MG63 (cell line): ENCODE results near the gene KRTAP5-7. TPM values are rescaled to one million over a fixed set of nuclear protein-coding genes. Genes with fewer than 3 reads are reported as not detected.

Source experiments
- DNase-seq: peaks from one replicate; pipeline ENCODE4 v3.0.0-alpha.2; 2020
- H3K27me3 ChIP-seq: fragments of 250-450 bp; sonication (Bioruptor Pico); 2 replicates; pipeline ENCODE4 v1.5.1; 2020; ENCODE audit warnings: mild to moderate bottlenecking, moderate library complexity
- H3K36me3 ChIP-seq: fragments of 250-450 bp; sonication (Bioruptor Pico); 2 replicates; pipeline ENCODE4 v1.5.1; 2020; ENCODE audit warnings: mild to moderate bottlenecking, moderate library complexity
- H3K4me3 ChIP-seq: fragments of 250-450 bp; sonication (Bioruptor Pico); 2 replicates; pipeline ENCODE4 v1.5.1; 2020; ENCODE audit warnings: mild to moderate bottlenecking, moderate library complexity
- H3K9me3 ChIP-seq: fragments of 250-450 bp; sonication (Bioruptor Pico); 2 replicates; pipeline ENCODE4 v1.5.1; 2020; ENCODE audit warnings: mild to moderate bottlenecking, moderate library complexity
- total RNA-seq: library from RNA; depleted of rRNA; stranded (reverse); fragments of >200 nt; shearing (Covaris generic); gene quantifications from 2 replicates; pipeline ENCODE4 v1.2.3, GENCODE V29; 2014; ENCODE audit warnings: low replicate concordance

Gene KRTAP5-7
- total RNA-seq, 1 experiment from 2014 or later: not detected

DNA sequence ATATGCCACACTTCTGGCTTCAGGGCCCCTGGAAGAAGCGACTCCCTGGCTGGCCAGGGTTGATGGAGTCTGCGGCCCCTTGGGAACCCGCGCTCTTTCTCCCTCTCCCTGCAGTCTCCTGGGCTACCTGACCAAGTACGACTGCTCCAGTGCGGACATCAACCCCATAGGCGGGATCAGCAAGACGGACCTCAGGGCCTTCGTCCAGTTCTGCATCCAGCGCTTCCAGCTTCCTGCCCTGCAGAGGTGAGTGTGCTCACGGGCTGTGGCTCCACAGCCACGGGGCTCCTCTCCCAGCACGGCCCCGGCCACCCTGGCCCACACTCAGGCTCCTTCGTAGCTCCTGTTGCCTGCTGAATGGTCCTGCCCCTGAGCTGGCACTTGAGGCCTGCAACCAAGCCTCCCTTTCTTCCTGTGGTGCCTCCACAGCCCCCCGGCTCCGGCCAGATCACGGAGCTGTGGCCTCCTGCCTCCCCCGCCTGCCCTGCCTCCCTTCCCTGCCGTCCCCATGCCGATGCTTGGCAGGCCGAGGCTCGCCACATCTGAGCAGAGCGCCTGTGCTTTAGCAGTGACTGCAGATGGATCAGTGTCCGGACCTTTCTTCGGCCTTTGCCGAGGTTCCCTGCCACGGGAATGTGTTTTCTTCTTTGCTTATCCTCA, 36.2 kb upstream of the KRTAP5-7 start:
- no peak for DNase-seq
- Histone ChIP-seq H3K27me3 (no peaks in the 10 kb centered on the region), H3K9me3 (no peaks in the 10 kb centered on the region), H3K36me3 (no peaks in the 10 kb centered on the region), H3K4me3 (no peak overlapping the region)

DNA sequence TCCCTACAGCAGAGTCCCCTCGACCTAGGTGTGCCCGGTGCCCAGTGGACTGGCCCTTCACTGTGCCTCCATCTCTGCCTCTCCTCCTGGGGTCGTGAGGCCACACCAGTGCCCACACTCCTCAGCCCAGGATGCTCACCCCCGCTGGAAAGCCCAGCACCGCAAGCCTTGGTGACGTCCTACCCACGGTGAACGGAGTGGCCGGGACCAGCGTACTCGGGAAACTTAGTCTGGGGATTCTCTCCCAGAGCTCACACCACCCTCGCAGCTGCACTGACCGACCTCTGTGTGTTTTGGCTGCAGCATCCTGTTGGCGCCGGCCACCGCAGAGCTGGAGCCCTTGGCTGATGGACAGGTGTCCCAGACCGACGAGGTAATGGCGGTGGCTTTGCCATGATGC, 35.5 kb upstream of the KRTAP5-7 start:
- Histone ChIP-seq H3K4me3 (no peak overlapping the region), H3K9me3 (no peaks in the 10 kb centered on the region), H3K27me3 (no peaks in the 10 kb centered on the region), H3K36me3 (no peaks in the 10 kb centered on the region)
- DNase-seq: no peak

DNA sequence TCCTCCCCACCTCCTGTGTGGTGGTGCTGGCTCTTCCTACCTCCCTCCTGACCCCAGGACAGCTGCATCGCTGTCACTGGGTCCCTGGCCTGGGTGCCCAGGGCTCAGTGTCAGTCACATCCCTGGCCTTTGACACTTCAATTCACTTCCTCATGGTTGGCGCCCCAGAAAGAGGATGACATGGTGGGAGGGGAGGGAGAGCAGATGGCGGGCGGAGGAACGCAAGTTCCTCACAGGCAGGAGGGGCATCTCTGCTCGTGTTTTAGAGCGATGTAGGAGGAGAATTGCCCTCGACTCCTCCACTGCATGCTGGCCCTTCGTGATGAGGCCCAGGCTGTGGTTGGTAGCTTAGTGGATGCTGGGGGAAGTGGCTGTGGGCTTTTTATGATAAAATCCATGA, 35.1 kb upstream of the KRTAP5-7 start:
- Histone ChIP-seq H3K27me3 (no peaks in the 10 kb centered on the region), H3K36me3 (no peaks in the 10 kb centered on the region), H3K9me3 (no peaks in the 10 kb centered on the region), H3K4me3 (no peak overlapping the region)
- no peak for DNase-seq

DNA sequence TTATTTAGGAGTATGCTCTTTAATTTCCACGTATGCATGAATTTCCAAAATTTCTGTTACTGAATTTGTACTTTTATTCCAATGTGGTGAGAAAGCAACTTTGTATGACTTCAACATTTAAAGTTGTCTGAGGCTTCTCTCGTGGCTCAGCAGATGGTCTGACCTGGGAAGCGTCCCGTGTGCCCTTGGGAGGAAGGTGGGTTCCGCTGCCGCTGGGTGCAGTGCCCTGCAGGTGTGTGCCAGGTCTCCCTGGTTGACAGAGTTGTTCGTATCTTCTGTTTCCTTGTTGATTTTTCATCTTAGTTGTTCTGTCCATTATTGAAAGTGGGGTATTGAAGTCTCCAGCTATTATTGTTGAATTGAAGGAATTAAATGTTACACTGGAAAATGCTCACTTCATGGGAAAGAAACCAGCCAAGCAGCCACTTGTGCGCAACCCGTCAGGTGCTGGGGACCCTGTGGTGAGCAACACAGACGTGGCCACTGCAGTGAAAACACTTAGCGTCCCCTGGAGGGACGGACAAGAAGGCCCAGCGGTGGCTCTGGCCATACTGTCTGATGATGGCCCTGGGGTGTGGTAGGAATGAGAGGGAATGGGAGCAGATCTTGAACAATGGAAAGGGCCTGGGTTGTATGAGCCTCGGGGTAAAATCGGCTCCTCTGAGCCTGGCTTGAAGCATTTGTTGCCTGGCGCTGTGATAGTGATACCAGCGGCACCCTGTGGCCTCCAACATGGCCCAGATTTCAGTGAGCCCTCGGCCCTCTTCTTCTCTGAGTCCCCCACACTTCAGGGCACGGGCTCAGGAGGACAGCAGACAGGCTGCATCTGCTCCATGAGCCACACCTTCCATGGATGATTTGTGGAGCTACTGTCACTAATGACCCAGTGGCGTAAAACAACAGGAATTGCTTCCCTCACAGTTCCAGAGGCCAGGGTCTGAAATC, 31.5 kb upstream of the KRTAP5-7 start:
- no peaks in the 10 kb centered on the region for H3K9me3 ChIP-seq
- no peak for DNase-seq
- no peaks in the 10 kb centered on the region for H3K27me3 ChIP-seq
- H3K4me3 ChIP-seq: no peak overlapping the region
- peaks cover 13% of the 10 kb centered on the region for H3K36me3 ChIP-seq

DNA sequence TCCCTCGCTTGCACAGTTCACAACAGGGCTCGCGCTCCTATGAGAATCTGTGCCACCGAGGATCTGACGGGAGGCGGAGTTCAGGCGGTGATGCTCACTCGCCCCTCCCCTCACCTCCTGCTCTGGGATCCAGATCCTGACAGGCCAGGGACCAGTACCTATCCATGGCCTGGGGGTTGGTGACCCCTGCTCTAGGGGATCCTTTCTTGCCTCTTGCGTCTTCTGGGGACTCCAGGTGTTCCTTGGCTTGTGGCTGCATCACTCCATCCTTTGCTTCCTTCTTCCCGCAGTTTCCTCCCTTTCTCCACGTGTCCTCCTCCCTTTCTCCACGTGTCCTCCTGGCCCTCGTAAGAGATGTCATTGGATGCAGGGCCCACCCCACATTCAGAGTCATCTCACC, 30.6 kb upstream of the KRTAP5-7 start:
- Histone ChIP-seq H3K9me3 (no peaks in the 10 kb centered on the region), H3K36me3 (peaks cover 13% of the 10 kb centered on the region), H3K4me3 (no peak overlapping the region), H3K27me3 (no peaks in the 10 kb centered on the region)
- DNase-seq: no peak

DNA sequence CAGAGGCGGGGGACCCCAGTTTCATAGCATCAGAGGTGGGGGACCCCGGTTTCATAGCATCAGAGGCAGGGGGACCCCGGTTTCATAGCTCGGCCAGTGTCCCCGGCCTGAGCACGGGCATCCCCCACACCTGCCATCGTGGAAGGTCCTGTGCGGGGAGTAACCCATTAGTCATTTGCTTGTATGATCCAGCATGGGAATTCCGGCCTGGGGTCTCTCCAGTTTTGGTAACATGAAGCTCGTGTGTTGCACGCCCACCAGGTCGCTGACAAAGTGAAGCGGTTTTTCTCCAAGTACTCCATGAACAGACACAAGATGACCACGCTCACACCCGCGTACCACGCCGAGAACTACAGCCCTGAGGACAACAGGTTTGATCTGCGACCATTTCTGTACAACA, 29.0 kb upstream of the KRTAP5-7 start:
- no peaks in the 10 kb centered on the region for H3K27me3 ChIP-seq
- no peak overlapping the region for H3K4me3 ChIP-seq
- no peak for DNase-seq
- peaks cover 13% of the 10 kb centered on the region for H3K36me3 ChIP-seq
- no peaks in the 10 kb centered on the region for H3K9me3 ChIP-seq

DNA sequence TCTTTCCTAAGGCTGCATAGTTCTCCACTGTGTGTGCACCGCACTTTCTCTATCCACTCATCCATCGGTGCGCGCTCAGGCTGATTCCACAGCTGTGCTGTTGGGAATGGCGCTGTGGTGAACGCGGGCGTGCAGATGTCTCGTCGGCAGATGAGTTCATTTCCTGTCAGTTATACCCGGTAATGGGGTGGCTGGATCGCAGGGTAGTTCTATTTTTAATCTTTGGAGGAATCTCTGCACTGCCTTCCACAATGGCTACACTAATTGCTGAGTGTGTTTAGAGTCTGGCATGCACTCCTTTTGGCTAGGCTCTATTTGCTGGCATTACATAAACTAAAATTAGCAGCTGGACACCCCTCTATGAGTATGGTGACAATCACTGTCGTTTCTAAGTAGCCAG, 27.9 kb upstream of the KRTAP5-7 start:
- no peak overlapping the region for H3K4me3 ChIP-seq
- H3K36me3 ChIP-seq: peaks cover 13% of the 10 kb centered on the region
- H3K27me3 ChIP-seq: no peaks in the 10 kb centered on the region
- peak; percentile 29 for DNase-seq
- no peaks in the 10 kb centered on the region for H3K9me3 ChIP-seq

DNA sequence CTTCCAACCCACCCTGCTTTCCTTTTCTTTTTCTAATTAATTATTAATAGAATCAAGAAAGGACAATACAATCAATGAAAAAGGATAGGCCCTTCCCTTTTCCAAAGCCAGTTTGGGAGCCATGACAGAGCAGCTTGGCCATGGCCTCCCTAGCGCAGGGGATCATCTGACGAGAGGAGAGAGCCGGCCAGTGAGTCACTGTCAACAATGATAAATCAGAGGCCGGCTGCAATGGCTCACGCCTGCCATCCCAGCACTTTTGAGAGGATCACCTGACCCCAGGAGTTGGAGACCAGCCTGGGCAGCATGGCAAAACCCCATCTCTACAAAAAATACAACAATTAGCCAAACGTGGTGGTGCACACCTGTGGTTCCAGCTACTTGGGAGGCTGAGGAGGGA, 27.5 kb upstream of the KRTAP5-7 start:
- Histone ChIP-seq H3K27me3 (no peaks in the 10 kb centered on the region), H3K4me3 (no peak overlapping the region), H3K9me3 (no peaks in the 10 kb centered on the region), H3K36me3 (peaks cover 13% of the 10 kb centered on the region)
- peak; percentile 31 for DNase-seq

DNA sequence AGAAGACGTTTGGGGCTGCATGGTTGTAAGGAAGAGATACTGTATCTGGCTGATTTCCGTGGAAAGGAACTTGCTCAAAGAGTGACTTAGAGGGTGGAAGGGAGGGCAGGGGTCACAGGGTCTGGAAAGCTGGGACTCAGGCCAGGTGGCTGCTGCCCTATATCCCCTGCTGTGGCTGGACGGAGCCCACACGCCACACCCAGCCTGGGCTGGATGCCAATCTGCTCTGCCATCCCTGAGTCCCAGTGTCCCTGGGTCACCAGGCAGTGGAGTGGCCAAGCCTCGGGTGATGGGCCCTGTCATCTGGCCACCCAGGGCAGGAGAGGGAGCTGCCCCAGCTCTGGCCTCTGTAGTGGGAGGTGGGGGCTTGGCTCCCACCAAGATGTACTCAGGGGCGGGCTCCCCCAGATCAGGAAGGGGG, 26.5 kb upstream of the KRTAP5-7 start:
- no peaks in the 10 kb centered on the region for H3K9me3 ChIP-seq
- no peaks in the 10 kb centered on the region for H3K27me3 ChIP-seq
- peaks cover 13% of the 10 kb centered on the region for H3K36me3 ChIP-seq
- H3K4me3 ChIP-seq: no peak overlapping the region
- peak; percentile 20 for DNase-seq

DNA sequence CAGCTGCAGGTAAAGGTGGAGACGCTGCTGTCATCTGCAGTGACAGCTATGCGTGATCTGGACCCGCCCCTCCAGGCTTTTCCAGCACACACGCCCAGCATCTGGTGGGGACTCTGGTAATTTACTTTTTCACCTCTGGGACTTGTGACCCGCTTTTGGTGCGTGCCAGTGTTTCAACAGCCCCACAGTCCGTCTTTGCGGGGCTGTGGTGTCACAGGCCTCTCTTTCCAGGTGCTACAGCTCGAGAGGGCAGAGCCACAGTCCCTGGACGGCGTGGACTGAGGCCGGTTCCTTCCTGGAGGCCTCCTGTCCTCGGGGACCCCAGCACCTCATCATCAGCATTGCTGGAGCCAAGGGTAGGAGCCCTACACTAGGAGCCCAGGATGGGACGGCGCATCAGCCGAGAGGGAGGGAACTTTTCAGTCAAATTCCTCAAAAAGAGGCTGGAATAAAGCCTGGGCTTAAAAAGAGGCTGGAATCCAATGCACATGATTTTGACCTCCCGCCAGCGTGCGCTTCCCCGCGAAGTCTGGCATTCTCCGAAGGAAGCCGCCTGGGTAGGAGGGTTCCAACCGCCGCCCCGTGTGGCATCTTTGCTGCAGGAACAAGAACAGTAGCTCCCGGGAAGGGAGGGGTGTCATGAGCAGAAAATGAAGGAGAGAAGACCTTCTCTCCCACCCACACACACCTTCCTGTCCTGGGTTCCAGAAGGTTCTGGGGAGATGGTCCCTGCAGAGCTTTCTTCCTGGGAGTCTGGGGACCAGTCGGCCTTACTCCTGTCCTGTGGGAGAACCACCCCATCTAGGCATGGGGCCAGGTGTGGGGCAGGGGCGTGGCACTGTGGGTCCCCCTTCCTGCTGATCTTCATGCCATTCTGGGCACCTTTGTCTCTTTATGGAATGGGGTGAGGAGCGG, 25.7 kb upstream of the KRTAP5-7 start:
- Histone ChIP-seq H3K27me3 (no peaks in the 10 kb centered on the region), H3K9me3 (no peaks in the 10 kb centered on the region), H3K4me3 (no peak overlapping the region), H3K36me3 (peaks cover 13% of the 10 kb centered on the region)
- DNase-seq: no peak

DNA sequence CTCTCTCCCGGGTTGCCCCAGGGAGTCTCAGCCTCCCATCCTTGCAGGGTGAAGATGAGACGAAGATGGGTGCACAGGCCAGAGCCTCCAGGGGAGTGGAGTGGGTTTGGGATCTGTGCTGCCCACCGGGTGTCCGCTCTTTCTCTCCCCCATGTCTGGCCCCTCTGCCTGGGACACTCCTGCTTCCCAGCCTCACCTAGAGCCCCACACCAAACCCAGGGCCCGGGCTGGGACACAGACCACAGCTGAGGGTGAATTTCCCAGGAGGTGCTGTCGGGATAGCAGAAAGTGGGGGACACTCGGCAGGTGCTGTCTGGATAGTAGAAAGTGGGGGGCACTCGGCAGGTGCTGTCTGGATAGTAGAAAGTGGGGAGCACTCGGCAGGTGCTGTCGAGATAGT, 25.0 kb upstream of the KRTAP5-7 start:
- Histone ChIP-seq H3K36me3 (peaks cover 13% of the 10 kb centered on the region), H3K4me3 (no peak overlapping the region), H3K27me3 (no peaks in the 10 kb centered on the region), H3K9me3 (no peaks in the 10 kb centered on the region)
- DNase-seq: no peak

DNA sequence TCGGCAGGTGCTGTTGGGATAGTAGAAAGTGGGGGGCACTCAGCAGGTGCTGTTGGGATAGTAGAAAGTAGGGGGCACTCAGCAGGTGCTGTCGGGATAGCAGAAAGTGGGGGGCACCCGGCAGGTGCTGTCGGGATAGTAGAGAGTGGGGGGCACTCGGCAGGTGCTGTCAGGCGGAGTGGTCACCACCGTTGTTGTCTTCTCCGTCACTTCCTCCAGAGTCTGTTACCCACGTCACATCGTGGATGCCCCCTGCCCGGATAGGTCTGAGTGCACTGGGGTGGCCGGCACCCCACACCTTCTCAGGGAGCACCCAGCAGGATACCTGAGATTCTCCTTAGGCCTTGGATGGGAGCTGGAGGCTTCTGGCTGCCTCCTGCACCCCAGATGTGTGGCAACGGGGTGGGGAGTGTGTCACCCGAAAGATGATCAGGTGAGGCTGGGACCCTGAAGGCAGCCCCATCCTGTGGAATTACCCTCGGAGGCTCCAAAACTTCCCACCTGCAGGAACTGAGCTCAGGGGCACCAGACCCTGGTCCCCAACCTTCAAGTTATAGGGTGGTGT, 24.1 kb upstream of the KRTAP5-7 start:
- no peak for DNase-seq
- Histone ChIP-seq H3K27me3 (no peaks in the 10 kb centered on the region), H3K4me3 (no peak overlapping the region), H3K36me3 (peaks cover 13% of the 10 kb centered on the region), H3K9me3 (no peaks in the 10 kb centered on the region)

DNA sequence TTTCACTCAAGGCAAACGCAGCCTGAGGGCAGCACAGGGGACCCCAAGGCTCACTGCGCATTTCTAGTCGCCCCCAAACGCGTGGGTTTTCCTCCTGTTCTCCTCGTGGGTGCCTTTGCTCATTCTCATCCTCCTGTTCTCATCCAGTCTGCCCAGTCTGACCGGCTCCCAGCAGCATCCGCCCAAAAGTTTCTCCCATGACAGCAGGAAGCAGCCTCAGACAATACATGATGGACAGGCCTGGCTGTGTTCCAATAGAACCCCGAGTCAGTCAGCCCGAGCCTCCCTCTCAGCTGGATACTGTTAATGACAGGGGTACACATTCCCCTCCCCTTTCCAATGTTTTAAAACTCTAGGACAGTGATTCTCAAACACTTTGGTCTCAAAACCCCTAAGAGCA, 22.5 kb upstream of the KRTAP5-7 start:
- H3K27me3 ChIP-seq: no peaks in the 10 kb centered on the region
- DNase-seq: no peak
- peaks cover 1% of the 10 kb centered on the region; the same call in 1 of the 2 replicates for H3K36me3 ChIP-seq
- no peak overlapping the region for H3K4me3 ChIP-seq
- H3K9me3 ChIP-seq: peaks cover 5% of the 10 kb centered on the region; the same call in 1 of the 2 replicates

DNA sequence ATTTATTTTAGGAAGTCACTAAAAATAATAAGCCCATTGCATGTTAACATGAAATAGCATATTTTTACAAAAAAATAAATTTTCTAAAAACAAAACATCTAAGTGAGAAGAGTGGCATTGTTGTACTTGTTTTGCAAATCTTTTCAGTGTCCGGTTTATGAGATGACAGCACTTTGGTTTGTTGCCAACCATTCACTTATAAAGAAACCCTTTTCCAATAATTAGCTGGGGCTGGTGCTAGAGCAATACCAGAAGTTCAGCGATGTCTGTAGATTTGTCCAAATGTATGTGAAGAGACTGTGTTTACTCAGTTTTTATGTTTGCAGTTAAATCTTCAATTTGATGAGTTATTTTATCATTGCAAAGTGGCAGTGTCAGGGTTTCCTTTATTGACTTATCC, 22.1 kb upstream of the KRTAP5-7 start:
- no peak overlapping the region for H3K4me3 ChIP-seq
- DNase-seq: no peak
- H3K27me3 ChIP-seq: no peaks in the 10 kb centered on the region
- peaks cover 5% of the 10 kb centered on the region; the same call in 1 of the 2 replicates for H3K9me3 ChIP-seq
- H3K36me3 ChIP-seq: no peaks in the 10 kb centered on the region

DNA sequence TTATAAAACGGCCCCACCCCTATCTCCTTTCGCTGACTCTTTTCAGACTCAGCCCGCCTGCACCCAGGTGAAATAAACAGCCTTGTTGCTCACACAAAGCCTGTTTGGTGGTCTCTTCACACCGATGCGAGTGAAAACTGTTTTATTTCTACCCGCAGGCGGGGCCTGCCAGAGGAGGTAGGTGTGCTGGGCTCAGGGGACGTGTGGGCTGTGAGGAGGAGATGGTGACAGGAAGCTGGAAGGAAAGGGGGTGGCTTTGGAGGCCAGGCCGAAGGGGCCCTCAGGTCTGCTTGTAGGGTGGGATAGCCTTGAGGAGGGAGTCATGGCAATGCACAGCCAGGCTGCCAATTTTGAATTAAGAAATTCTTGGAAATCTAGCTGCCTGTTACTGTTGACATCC, 21.3 kb upstream of the KRTAP5-7 start:
- no peaks in the 10 kb centered on the region for H3K36me3 ChIP-seq
- no peak overlapping the region for H3K4me3 ChIP-seq
- DNase-seq: no peak
- H3K27me3 ChIP-seq: no peaks in the 10 kb centered on the region
- H3K9me3 ChIP-seq: peaks cover 5% of the 10 kb centered on the region; the same call in 1 of the 2 replicates

DNA sequence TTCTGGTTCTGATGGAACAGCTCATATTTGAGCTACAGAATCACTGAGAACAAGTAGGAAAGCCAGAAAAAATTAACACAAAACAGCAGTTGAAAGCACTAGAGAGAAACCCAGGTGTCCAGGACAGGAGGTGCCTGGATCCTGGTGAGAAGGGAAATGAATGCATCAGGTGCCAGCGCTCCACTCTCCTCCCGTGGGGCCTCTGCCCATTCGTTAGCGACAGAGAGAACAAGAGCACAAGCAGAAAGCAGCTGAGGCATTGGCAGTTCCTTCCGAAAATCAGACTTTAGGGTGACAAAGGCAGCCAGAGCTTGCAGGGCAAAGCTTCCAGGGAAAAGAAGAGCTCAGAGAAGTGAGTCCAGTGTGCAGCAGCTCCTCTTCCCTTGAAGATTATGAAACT, 20.0 kb upstream of the KRTAP5-7 start:
- Histone ChIP-seq H3K27me3 (no peaks in the 10 kb centered on the region), H3K9me3 (peaks cover 5% of the 10 kb centered on the region; the same call in 1 of the 2 replicates), H3K4me3 (no peak overlapping the region), H3K36me3 (no peaks in the 10 kb centered on the region)
- DNase-seq: no peak
